Activated T-helper 9 cell treated with anti-CD3 and anti-CD28 coated beads, Interleukin-2, amount 50 U/mL, for 16 hours (primary cell): Measurements from ENCODE around the gene CARD14.
"Not testable (repeated sequence)": the region's sequence is repeated elsewhere in the genome, so short reads cannot be mapped to it uniquely, and the experiment has no call there.

Experiments
- DNase-seq: peaks from one replicate; pipeline ENCODE4 v3.0.0-alpha.2; 2020; ENCODE audit warnings: low read depth

The CARD14 gene

GRCh38 chr17:80248894-80249710 is 79.3 kb downstream of the CARD14 start:
- no peak for DNase-seq

- DNase-seq = no peak
These were observed 82.1 kb downstream of the CARD14 start for GRCh38 chr17:80251966-80252365.

DNA sequence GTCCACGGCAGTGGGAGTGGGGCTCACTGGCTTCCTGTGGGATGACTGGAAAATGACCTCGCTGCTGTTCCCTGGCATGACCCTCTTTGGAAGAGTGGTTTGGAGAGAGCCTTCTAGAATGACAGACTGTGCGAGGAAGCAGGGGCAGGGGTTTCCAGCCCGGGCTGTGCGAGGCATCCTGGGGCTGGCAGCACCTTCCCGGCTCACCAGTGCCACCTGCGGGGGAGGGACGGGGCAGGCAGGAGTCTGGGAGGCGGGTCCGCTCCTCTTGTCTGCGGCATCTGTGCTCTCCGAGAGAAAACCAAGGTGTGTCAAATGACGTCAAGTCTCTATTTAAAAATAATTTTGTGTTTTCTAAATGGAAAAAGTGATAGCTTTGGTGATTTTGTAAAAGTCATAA is 83.0 kb downstream of the CARD14 start:
- peak; percentile 85 for DNase-seq

DNA sequence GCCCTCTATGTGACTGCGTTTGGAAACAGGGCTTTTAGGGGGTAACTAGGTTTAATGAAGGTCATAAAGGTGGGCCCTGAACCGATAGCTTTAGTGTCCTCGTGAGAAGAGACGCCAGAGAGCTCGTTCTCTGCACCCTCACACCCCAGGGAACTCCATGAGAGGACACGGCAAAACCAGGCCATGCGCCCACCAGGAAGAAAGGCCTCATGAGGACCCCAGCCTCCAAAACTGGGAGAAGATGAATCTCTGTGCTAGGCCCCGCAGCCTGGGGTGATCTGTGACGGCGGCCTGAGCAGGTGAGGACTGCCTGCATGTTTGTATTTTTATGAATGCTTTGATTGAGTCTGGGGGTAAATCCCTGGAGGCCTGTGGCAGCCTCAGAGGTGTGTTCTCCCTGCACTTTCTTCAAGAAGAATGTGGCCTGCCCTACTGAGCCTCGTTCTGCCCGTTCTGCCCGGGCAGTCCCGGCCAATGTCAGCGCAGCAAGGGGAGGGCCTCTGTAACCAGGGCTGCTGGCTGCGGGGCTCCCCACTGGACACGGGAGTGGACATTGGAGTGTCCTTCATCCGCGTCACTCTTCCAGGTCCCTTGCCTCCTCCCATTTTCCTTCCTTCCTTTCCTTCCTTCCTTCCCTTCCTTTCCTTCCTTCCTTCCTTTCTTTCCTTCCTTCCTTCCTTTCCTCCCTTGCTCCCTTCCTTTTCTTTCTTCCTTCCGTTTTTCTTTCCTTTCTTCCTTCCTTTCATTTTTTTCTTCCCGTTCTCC is 84.0 kb downstream of the CARD14 start:
- no peak for DNase-seq

DNA sequence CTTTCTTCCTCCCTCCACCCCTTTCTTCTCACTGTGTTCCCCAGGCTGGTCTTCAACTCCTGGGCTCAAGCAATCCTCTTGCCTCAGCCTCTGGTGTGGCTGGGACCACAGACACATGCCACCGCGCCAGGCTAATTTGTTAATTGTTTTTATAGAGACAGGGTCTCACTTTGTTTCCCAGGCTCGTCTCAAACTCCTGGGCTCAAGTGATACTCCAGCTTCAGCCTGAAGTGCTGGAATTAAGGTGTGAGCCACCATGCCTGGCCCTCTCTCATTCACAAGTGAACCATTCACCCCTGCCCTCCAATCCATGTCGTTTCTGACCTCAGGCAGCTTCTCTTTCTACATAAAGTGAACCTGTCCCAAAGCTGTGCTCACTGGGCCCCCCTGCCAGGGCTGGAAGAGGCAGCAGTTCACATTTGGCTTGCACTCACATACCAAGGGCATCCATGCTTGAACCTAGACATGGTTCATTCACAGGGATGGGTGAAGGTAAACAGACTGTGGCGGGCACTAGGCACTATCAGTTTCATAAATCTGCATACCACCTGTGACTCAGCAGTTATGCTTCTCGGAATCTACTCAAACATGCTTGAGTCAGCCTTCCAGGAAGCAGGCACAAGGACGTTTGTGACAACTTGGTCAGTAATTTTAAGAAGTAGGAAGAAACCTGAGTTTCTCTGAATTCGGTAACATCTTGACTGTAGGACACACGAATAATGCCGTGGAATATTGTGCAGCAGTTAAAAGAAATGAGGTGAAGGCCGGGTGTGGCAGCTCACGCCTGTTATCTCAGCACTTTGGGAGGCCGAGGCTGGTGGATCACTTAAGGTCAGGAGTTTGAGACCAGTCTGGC is 84.8 kb downstream of the CARD14 start:
- DNase-seq = peak; percentile 53

DNA sequence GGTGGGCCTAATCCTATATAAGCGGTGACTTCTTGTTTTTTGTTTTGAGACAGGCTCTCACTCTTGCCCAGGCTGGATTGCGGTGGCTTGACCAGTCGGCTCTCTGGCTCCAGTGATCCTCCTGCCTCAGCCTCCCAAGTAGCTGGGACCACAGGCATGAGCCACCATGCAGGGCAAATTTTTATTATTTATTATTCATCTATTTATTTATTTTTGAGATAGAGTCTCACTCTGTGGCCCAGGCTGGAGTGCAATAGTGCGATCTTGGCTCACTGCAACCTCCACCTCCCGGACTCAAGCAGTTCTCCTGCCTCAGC is 86.2 kb downstream of the CARD14 start:
- DNase-seq = no peak

DNA sequence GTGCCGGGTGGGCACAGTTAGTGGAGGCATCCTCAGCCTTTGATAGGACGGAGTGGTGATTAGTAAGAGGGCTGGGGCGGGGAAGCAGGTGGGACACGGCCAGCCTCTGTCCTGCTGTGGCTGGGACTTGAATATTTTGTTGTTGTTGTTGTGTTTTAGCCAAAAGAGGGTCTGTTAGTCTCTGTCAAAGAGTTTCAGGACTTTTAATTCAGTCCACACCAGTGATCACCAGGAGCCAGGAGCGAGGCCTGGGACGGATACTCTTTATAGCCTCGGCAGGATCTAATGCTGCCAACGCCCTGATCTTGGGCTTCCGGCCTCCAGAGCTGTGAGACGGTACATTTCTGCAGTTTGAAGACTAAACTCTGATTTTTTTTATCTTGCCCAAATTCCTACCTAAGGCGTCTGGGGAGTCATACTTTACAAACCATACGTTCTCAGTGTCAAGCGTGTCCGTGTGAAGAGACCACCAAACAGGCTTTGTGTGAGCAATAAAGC is 87.9 kb downstream of the CARD14 start:
- DNase-seq = no peak

DNA sequence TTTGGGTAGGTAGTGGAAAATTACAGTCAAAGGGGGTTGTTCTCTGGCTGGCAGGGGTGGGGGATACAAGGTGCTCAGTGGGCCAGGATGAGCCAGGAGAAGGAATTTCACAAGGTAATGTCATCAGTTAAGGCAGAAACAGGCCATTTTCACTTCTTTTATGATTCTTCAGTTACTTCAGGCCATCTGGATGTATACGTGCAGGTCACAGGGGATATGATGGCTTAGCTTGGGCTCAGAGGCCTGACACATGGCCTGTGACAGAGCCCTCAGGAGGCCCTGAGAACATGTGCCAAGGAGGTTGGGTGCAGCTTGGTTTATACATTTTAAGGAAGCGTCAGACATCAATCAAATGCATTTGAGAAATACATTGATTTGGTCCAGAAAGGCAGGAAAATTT is 88.5 kb downstream of the CARD14 start:
- not testable (repeated sequence) for DNase-seq
